Ishikawa (cell line): ENCODE measurements around the gene DUSP18.

Source experiments
- CREB1 ChIP-seq: IDR thresholded peaks from 2 replicates; pipeline ENCODE4 v1.6.1; 2012; ENCODE audit warnings: low read depth
- EP300 ChIP-seq: IDR thresholded peaks from 2 replicates; pipeline ENCODE4 v1.6.1; 2012; ENCODE audit warnings: borderline replicate concordance
- RAD21 ChIP-seq: IDR thresholded peaks from 2 replicates; pipeline ENCODE4 v1.6.1; 2012; ENCODE audit warnings: low read depth
- TEAD4 ChIP-seq: IDR thresholded peaks from 2 replicates; pipeline ENCODE4 v1.6.1; 2012
- USF1 ChIP-seq: IDR thresholded peaks from 2 replicates; pipeline ENCODE4 v1.6.1; 2012
- TF ChIP-seq, protein P1 (sequence below): IDR thresholded peaks from 2 replicates; pipeline ENCODE4 v1.6.1; 2012; ENCODE audit warnings: low read depth, mild to moderate bottlenecking

DNA sequence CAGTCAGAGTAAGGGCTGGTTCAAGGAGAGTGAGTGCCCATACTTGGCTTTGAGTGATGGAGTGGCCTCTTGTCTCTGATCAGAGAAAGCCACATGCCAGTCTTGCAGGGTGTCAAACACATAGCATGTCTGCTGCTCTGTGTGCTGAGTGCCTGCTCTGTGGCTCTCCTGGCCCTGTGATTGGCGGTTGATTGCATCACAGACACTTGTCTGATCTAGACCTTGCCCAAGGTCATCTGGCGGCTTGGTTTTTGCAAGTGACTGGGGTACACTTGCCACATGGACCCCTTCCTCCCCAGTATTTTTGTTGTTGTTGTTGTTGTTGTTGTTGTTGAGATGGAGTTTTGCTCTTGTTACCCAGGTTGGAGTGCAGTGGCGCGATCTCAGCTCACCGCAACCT lies 37.3 kb upstream of the DUSP18 start:
- TF ChIP-seq CREB1 = no peak
- TF ChIP-seq USF1 = no peak
- TF ChIP-seq RAD21 = no peak
- TF ChIP-seq TEAD4 = no peak
- no peak for TF ChIP-seq EP300
- TF ChIP-seq, protein P1, sequence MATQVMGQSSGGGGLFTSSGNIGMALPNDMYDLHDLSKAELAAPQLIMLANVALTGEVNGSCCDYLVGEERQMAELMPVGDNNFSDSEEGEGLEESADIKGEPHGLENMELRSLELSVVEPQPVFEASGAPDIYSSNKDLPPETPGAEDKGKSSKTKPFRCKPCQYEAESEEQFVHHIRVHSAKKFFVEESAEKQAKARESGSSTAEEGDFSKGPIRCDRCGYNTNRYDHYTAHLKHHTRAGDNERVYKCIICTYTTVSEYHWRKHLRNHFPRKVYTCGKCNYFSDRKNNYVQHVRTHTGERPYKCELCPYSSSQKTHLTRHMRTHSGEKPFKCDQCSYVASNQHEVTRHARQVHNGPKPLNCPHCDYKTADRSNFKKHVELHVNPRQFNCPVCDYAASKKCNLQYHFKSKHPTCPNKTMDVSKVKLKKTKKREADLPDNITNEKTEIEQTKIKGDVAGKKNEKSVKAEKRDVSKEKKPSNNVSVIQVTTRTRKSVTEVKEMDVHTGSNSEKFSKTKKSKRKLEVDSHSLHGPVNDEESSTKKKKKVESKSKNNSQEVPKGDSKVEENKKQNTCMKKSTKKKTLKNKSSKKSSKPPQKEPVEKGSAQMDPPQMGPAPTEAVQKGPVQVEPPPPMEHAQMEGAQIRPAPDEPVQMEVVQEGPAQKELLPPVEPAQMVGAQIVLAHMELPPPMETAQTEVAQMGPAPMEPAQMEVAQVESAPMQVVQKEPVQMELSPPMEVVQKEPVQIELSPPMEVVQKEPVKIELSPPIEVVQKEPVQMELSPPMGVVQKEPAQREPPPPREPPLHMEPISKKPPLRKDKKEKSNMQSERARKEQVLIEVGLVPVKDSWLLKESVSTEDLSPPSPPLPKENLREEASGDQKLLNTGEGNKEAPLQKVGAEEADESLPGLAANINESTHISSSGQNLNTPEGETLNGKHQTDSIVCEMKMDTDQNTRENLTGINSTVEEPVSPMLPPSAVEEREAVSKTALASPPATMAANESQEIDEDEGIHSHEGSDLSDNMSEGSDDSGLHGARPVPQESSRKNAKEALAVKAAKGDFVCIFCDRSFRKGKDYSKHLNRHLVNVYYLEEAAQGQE = no peak
